HG03039 (cell line): ENCODE data around the gene INSIG1.

Experiments used
- ATAC-seq: cut with Tn5 transposase; IDR thresholded peaks from one replicate; pipeline ENCODE4 v1.9.1; 2021; ENCODE audit warnings: mild to moderate bottlenecking, moderate library complexity; ENCODE audit not compliant: unreplicated experiment

INSIG1 gene

GRCh38 chr7:155265961-155266360 lies 31.7 kb upstream of the INSIG1 start:
- no peak for ATAC-seq

DNA sequence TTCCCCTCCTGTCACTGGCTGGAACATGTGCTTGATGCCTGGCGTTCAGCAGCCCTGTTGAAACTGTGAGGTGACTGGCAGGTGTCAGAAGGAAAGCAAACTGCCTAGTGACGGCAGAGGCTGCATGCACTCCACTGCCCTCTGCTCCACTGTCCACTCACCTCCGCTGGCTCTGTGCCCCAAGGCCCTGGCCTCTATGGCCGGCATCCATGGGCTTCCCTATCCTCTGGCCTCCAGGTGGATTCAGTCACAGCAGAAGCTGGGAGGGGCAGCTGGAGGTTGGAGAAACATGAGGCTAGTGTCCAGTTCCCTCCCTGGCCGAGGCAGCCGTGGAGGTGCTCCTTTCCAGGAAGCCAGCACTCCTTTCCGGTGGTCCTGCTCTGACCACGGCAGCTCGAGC lies 31.2 kb upstream of the INSIG1 start:
- no peak for ATAC-seq

GRCh38 chr7:155267023-155267422 lies 30.7 kb upstream of the INSIG1 start:
- ATAC-seq = no peak

DNA sequence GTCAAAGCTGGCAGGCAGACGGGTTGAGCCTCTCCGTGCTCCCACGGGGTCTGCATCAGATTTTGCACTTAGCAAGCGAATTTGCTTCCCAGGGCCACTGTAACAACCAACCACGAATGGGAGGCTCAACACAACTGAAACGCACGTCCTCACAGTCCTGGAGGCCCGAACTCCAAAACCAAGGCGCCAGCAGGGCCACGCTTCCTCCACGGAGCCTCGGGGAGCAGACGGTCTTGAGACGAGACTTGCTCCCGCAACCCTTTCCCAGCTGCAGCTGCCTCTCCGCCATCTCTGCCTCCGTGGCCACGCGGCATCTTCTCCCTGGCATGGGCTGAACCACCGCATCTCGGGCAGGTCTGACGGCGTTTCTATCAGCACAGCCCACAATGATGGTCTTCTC lies 30.2 kb upstream of the INSIG1 start:
- no peak for ATAC-seq

DNA sequence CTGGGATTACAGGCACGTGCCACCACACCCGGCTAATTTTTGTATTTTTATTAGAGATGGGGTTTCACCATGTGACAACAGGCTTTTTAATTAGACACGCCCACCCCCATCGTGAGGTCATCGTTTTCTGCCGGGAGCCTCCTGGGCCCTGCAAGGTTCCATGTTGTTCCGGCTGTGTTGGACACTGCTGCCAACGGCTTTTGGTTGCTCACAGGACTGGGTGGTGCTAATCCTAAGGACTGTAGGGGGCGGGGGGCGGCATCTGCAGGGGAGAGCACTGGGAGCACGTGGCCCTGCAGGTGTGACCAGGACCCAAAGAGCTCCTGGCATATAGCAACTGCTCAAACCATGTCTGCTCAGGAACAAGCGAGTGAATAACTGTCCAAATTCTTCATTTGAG lies 29.5 kb upstream of the INSIG1 start:
- no peak for ATAC-seq

- ATAC-seq = no peak
Measured at GRCh38 chr7:155268921-155269650, 28.6 kb upstream of the INSIG1 start.

GRCh38 chr7:155269766-155270585 lies 27.7 kb upstream of the INSIG1 start:
- ATAC-seq = no peak

GRCh38 chr7:155270861-155271260 lies 26.8 kb upstream of the INSIG1 start:
- ATAC-seq = no peak

DNA sequence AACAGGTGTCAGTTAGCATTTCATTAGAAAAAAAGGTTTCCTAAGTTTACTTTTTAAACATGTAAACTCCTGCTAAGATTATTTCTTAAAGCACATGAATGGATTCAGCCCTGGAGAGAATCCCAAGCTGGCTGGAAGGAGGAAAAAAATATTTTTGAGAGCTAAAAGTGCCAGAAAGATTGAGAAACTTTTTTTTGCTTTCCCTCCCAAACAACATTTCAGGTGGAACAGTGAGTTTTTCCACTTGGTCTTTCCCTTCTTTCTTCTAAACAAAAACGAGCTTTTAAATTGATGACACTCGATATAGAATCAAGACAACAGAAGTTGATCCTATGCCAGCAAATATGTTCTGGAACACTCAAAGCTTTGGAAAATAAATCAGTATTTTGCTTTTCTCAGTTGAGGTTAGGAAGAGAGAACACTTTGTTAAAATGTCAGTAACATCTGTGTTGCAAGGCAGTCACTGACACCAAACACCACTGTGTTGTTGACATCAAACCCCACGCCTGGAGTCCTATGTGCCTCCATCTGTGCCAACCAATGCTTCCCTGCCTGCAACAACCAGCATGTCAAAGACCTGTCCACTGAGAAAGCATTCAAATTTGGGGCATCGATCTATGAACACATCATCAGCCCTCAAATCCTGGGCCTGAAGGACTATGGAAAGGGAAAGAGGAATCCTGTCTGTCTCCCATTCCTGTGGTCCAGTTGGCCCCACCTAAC lies 22.9 kb upstream of the INSIG1 start:
- no peak for ATAC-seq

- ATAC-seq = no peak
Measured at GRCh38 chr7:155276042-155276799, 21.5 kb upstream of the INSIG1 start.

GRCh38 chr7:155276800-155277375 lies 20.8 kb upstream of the INSIG1 start:
- no peak for ATAC-seq

DNA sequence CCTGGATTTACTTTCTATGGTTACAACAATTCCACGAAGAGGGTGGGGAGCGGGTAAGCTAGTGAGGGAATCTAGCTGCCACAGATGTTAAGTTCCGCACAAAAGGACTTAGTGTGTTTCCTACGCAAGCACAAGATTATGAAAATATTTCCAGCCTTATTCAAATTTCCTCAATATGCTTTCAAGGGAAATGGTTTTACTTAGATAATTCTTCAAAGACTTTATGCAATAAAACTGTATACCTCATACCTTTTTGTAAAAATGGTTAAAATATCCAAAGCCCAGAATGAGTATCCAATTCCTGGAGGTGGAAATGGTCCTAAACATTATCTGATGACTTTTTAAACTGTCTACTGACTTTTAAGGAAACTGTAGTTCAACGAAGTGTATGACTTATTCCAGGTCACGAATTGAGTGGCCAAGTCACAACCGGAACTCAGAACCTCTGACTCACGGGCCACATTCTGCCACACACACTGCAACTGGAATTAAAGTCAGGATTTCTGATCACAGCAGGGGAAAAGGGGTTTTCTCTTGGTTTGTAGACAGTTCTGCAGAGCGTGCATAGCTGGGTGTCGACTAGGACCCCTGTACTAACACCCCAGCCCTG lies 20.2 kb upstream of the INSIG1 start:
- no peak for ATAC-seq

DNA sequence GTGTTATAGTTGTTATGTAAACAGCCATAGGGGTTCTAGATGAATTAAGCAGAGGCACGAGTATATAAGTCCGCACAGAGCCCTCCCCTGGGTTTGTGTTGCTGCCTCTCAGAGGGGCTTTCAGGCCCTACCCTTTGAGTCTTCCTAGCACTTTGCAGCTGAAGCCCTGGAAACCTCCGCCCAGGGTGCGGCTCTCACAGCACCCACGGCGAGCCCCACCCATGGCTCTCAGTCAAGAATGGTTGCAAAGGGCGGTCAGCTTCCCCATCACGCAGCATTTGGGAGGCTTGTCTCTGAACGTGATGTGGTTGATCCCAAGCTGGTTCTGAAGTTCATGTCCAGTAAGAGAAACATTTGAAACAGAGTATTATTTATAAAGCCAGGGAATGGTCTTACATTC lies 18.8 kb upstream of the INSIG1 start:
- no peak for ATAC-seq

DNA sequence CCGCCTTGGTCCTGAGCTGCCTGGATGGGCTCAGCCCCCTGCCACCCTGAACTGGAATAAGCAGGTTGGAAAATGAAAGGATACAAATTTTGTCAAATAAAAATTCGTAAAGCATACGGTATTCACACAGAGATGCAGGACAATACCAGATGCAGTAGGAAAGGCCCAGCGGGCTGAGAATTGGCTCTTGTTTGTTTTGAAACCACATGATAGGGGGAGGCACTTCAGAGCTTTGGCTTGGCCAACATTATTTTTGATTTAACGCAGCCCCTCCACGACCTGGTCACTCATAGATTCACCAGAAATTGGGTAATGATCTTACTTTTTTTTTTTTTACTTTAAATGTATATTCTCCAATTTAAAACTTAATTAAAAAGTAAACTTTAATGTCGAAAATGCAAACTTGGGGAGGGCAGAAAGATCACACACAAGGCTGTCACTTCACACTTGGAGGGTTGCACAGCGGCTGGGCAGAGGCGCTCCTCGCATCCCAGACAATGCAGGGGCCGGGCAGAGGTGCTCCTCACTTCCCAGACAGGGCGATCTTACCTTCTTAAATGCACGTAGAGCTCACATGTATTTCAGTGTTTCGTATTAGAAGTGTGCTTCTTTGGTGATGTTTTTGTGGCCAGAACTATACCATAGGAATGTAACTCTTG lies 17.8 kb upstream of the INSIG1 start:
- no peak for ATAC-seq

DNA sequence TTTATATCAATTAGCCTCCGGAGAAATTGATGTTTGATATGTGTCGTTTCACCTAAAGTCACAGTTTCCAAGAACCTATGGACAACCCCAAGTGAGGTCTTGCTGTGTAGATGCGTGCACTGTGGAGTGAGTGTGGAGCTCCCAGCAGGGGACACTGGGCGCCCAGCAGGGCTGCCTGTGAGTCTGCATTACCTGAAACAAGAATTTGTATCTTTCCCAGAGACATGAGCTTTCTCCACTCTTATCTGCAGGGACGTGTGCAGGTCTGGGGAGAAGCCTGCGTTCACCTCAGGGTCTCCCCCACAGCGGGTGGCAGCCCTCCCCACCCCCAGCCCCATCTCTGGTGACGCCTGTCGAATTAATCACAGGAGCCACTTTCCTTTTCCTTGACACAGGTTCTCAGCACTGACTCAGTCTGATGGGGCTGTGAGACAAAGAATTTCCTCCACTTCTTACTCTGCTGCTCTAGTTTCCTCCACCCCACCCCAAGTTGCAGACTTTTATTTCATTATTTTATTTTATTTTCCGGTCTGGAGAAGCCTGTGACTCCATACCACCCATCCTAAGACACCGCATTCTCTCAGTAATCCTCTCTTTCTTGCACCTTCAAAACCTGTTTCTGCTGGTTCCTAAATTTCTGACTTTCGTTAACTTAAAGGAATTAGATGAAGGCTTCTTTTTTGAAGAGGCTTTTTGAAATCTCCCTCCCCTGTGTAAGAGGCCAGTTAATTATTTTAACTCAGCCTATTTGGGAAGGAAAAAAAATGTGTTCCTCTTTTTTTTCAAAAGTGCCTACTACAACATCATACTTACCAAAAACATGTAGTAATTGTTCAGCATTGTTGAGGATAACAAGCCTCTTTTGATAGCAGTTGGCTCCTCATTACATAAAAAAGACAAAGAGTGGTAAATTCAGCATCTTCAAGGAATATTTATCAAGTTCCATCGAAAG lies 17.0 kb upstream of the INSIG1 start:
- ATAC-seq = no peak

- ATAC-seq = no peak
Measured at GRCh38 chr7:155281398-155281969, 16.2 kb upstream of the INSIG1 start.

GRCh38 chr7:155282671-155283070 lies 15.0 kb upstream of the INSIG1 start:
- no peak for ATAC-seq

DNA sequence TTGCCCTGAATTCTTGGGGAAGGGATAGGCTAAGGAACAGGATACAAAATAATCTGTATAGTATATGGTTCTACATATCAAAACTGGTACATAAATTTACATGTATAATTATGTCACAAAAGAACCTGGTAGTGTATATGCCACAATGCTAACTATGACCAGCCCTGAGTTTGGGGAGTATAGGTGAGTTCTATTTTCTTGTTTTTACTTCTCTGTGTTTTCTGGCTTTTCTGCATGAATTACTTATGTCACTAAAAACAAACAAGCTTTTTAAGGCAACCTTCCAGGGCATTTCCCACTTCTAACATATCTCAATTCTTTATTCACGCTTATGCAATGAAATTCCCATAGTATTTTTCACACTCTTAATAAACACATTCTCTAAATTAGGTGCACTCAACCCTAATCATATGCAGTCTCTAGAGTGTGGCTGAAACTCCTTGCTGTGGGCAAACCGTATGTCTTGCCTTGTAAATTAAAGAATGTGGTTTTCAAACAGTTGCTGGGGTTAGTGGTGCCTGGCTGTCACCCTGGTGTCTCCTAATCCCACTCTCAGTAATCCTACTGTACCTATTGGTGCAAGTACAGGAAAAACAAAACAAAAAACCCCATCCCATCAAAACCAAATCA lies 14.0 kb upstream of the INSIG1 start:
- peak; percentile 97 for ATAC-seq
